Esophagus squamous epithelium (tissue), 5 donors: ENCODE results near the gene TXNRD1. TPM values are rescaled to one million over a fixed set of nuclear protein-coding genes. Genes with fewer than 3 reads are reported as not detected.

Source experiments
- DNase-seq: peaks from one replicate; lab custom pipeline; 2025; lab: John Stamatoyannopoulos, UW
- H3K27ac ChIP-seq, 4 donors: fragments of 200-600 bp; sonication (generic); one replicate each; pipeline ENCODE4 v1.5.1; 2016 to 2019; ENCODE audit warnings: mild to moderate bottlenecking in 1 of 4
- H3K27me3 ChIP-seq, 4 donors: fragments of 200-600 bp; sonication (generic); 1 replicate in 3 of 4; 2 replicates in 1 of 4; pipeline versions ENCODE4 v1.5.1 to v1.6.0; 2017 to 2021; ENCODE audit warnings: antibody characterized with exemption in 1 of 4
- H3K36me3 ChIP-seq, 3 donors: fragments of 200-600 bp; sonication (generic); one replicate each; pipeline ENCODE4 v1.5.1; 2016 to 2019
- H3K4me1 ChIP-seq, 3 donors: fragments of 200-600 bp; sonication (generic); one replicate each; pipeline ENCODE4 v1.5.1; 2017 to 2019
- H3K4me3 ChIP-seq, 4 donors: fragments of 200-600 bp; sonication (generic); 1 replicate in 3 of 4; 2 replicates in 1 of 4; pipeline ENCODE4 v1.5.1; 2016 to 2019; ENCODE audit warnings: mild to moderate bottlenecking in 2 of 4, moderate library complexity in 1 of 4
- H3K9me3 ChIP-seq, 3 donors: fragments of 200-600 bp; sonication (generic); one replicate each; pipeline ENCODE4 v1.5.1; 2016 to 2019
- POLR2A ChIP-seq, 4 donors: fragments of 450-650 bp; IDR thresholded peaks; one replicate each; pipeline ENCODE4 v1.6.1; 2017; ENCODE audit warnings: antibody characterized with exemption in 4 of 4, mild to moderate bottlenecking in 4 of 4, moderate library complexity in 3 of 4
- WGBS, 2 donors: methylation state at CpG; one replicate each; pipeline ENCODE4 v1.1.5; 2018; 5-methylcytosine and 5-hydroxymethylcytosine counted together
- intact Hi-C: fragments of 100-400 bp; cut with DNase I; formaldehyde crosslinking; loops from one replicate; pipeline ENCODE4 v1.15.0; 2022
- total RNA-seq, 4 donors: library from RNA; depleted of rRNA; stranded (reverse); fragments of >200 nt; gene quantifications; one replicate each; pipeline ENCODE4 v1.1.0, GENCODE V29; 2016
- TF ChIP-seq, protein P1 (sequence below), 6 experiments: fragments of 450-650 bp in 4 of 6; fragments of 200-600 bp in 2 of 6; sonication (generic) in 2 of 6; IDR thresholded peaks; one replicate each; pipeline ENCODE4 v1.5.1; 2016 to 2019; ENCODE audit warnings: antibody characterized with exemption in 6 of 6, mild to moderate bottlenecking in 4 of 6, moderate library complexity in 4 of 6
- donor health status: DM: yes; HTN: yes; CAD: no.

The TXNRD1 gene
- total RNA-seq, 4 donors from 2014 or later = 40.6 to 125 (median 82.0) TPM

DNA sequence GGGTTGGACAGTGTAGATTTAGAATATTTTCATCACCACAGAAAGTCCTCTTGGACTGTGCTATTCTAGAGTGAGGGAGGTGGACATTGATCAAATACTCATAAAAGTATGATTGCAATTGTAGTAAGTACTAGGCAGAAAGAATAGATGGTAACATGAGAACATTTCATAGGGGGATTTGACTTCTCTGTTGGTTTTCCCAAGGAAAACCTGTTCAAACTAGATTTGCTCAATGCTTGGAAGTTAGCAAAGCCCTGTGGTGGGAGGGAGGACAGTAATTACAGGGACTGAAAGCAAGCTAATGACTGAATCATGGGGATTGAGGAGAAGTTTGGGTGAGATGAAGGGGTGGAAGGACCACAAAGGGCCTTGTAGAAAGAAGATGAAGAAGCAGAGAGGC, 63.6 kb downstream of the TXNRD1 start:
- Histone ChIP-seq H3K27ac (no peak overlapping the region), H3K4me3 (no peak overlapping the region), H3K36me3 (no peaks in the 10 kb centered on the region), H3K9me3 (no peaks in the 10 kb centered on the region), H3K27me3 (peaks cover 0 to 10% (median 0%) of the 10 kb centered on the region in 4 donors), H3K4me1 (peaks cover 0 to 42% (median 6%) of the 10 kb centered on the region in 3 donors)
- TF ChIP-seq POLR2A (IDR thresholded peaks at IDR 0.05) = no peak
- TF ChIP-seq, protein P1, sequence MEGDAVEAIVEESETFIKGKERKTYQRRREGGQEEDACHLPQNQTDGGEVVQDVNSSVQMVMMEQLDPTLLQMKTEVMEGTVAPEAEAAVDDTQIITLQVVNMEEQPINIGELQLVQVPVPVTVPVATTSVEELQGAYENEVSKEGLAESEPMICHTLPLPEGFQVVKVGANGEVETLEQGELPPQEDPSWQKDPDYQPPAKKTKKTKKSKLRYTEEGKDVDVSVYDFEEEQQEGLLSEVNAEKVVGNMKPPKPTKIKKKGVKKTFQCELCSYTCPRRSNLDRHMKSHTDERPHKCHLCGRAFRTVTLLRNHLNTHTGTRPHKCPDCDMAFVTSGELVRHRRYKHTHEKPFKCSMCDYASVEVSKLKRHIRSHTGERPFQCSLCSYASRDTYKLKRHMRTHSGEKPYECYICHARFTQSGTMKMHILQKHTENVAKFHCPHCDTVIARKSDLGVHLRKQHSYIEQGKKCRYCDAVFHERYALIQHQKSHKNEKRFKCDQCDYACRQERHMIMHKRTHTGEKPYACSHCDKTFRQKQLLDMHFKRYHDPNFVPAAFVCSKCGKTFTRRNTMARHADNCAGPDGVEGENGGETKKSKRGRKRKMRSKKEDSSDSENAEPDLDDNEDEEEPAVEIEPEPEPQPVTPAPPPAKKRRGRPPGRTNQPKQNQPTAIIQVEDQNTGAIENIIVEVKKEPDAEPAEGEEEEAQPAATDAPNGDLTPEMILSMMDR (IDR thresholded peaks at IDR 0.05) = no peak
- no peak for DNase-seq
- intact Hi-C loops = no loop called here

DNA sequence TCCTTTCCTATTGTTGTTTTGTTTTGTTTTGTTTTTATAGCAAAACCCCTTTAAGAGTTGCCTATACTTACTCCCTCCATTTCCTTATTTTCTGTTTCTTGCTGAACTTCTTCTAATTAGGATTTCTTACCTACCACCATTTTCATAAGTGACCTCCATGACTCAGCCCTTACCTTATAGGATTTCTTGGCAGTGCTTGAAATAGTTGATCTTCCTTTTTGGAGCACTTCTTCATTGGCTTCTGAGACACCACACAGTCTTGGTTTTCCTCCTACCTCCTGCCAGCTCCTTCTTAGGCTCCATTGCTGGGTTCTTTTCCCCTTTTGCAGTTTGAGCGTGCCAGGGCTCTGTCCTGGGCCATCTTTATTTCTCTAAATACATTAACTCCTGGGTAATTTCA, 64.5 kb downstream of the TXNRD1 start:
- TF ChIP-seq, protein P1 (IDR thresholded peaks at IDR 0.05) = no peak
- no peak for TF ChIP-seq POLR2A (IDR thresholded peaks at IDR 0.05)
- Histone ChIP-seq H3K27me3 (peaks cover 0 to 10% (median 0%) of the 10 kb centered on the region in 4 donors), H3K4me3 (no peak overlapping the region), H3K36me3 (no peaks in the 10 kb centered on the region), H3K9me3 (no peaks in the 10 kb centered on the region), H3K27ac (peak overlapping the region in 1 of 4 donors; percentile 6), H3K4me1 (peaks cover 0 to 36% (median 6%) of the 10 kb centered on the region in 3 donors)
- 78 to 86% methylated on average over 1 of the region's 1 CpG for WGBS, 2 donors
- DNase-seq = no peak
- intact Hi-C loops = no loop called here

DNA sequence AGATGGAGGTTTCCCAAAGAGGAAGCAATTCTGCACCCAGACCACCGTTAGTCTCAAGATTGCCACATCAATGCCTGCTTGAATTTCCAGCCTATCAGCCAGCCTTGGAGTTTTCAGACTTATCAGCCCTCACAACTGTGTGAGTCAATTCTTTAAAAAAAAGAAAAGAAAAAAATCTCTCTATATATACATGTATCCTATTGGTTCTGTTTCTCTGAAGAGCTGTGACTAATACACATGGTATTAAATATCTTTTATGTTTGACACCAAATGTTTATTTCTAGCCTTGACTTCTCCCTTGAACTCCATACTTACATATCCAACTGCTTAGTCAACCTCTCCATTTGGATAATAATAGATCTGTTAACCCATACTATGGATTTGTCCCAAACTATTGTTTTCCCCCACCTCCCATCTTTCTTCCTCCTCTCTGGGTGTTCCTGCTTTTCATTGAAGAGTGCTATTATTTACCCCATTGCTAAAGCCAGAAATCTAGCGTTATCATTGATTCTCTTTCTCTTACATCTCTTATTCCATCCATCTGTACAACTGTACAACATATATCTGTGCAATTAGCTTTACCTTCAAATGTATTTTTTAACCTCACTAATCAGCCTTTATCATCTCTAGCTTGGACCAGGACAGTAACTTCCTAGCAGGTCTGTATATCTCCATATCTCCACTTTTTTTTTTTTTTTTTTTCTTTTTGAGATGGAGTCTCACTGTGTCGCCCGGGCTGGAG, 65.3 kb downstream of the TXNRD1 start:
- no peaks in the 10 kb centered on the region for H3K9me3 ChIP-seq
- WGBS, 2 donors = 42 to 62% methylated on average over 2 to 3 of the region's 4 CpGs
- H3K4me1 ChIP-seq = peaks cover 0 to 36% (median 14%) of the 10 kb centered on the region in 3 donors
- no peak overlapping the region for H3K4me3 ChIP-seq
- intact Hi-C loops = no loop called here
- H3K27ac ChIP-seq = peak overlapping the region in 1 of 4 donors; percentile 6
- no peak for DNase-seq
- TF ChIP-seq, protein P1 (IDR thresholded peaks at IDR 0.05) = no peak
- TF ChIP-seq POLR2A (IDR thresholded peaks at IDR 0.05) = no peak
- H3K36me3 ChIP-seq = no peaks in the 10 kb centered on the region
- peaks cover 0 to 10% (median 0%) of the 10 kb centered on the region in 4 donors for H3K27me3 ChIP-seq

DNA sequence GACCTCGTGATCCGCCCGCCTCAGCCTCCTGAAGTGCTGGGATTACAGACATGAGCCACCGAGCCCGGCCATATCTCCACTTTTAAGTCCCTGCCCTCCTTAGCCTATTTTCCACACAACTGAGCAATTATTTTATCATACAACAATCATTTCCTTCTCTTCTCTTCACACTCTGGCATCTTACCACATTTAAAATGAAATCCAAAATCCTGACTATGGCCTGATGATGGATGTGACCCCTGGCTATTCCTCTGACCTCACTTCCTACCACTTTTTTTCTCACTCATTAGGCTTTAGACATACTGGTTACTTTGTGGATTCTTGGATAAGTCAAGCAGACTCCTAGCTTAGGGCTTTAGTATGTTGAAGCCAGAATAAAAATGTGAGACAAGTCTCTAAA, 66.1 kb downstream of the TXNRD1 start:
- Histone ChIP-seq H3K36me3 (no peaks in the 10 kb centered on the region), H3K4me1 (peaks cover 7 to 36% (median 21%) of the 10 kb centered on the region in 3 donors), H3K27ac (no peak overlapping the region), H3K4me3 (no peak overlapping the region), H3K27me3 (peaks cover 0 to 10% (median 0%) of the 10 kb centered on the region in 4 donors), H3K9me3 (no peaks in the 10 kb centered on the region)
- no peak for TF ChIP-seq POLR2A (IDR thresholded peaks at IDR 0.05)
- TF ChIP-seq, protein P1 (IDR thresholded peaks at IDR 0.05) = no peak
- DNase-seq = no peak
- 80 to 96% methylated on average over 5 of the region's 5 CpGs for WGBS, 2 donors
- intact Hi-C loops = no loop called here

DNA sequence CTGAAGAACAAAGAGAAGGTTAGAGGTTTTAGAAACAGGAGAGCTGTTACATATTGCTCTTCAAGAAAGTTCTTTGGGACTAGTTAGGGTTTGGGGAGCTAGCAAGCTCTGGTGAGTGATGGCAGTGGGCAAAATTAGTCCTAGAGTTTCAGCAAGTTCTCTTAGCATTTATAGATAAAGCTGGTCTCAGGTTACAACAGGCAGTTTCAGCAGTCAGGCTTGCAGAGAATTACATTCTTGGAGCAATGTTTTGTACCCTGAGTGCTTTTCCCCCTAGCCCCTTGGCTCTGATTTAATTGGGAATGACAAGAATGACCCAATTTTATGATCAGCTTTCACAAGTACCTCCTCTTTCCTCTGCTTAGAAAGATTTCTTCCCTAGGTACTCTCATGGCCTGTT, 66.5 kb downstream of the TXNRD1 start:
- H3K27ac ChIP-seq = no peak overlapping the region
- TF ChIP-seq POLR2A (IDR thresholded peaks at IDR 0.05) = no peak
- TF ChIP-seq, protein P1 (IDR thresholded peaks at IDR 0.05) = no peak
- DNase-seq = no peak
- peaks cover 8 to 31% (median 21%) of the 10 kb centered on the region in 3 donors for H3K4me1 ChIP-seq
- intact Hi-C loops = no loop called here
- no peaks in the 10 kb centered on the region for H3K36me3 ChIP-seq
- no peak overlapping the region for H3K4me3 ChIP-seq
- H3K27me3 ChIP-seq = peaks cover 0 to 10% (median 0%) of the 10 kb centered on the region in 4 donors
- no peaks in the 10 kb centered on the region for H3K9me3 ChIP-seq
